Retinal pigment epithelial cell (primary cell): ENCODE results near the gene KCNJ6.

Experiments used
- DNase-seq: peaks from one replicate; pipeline ENCODE4 v3.0.0-alpha.2; 2010; ENCODE audit warnings: low read depth
- H3K4me3 ChIP-seq: 2 replicates; pipeline ENCODE4 v1.5.1; 2011; ENCODE audit warnings: mild to moderate bottlenecking, low read length, control low read depth, moderate library complexity
- TF ChIP-seq, protein P1 (sequence below): conservative IDR thresholded peaks from 2 replicates; pipeline ENCODE4 v1.5.1; 2011; ENCODE audit warnings: low read depth, low read length, control low read depth, inconsistent platforms

The KCNJ6 gene

DNA sequence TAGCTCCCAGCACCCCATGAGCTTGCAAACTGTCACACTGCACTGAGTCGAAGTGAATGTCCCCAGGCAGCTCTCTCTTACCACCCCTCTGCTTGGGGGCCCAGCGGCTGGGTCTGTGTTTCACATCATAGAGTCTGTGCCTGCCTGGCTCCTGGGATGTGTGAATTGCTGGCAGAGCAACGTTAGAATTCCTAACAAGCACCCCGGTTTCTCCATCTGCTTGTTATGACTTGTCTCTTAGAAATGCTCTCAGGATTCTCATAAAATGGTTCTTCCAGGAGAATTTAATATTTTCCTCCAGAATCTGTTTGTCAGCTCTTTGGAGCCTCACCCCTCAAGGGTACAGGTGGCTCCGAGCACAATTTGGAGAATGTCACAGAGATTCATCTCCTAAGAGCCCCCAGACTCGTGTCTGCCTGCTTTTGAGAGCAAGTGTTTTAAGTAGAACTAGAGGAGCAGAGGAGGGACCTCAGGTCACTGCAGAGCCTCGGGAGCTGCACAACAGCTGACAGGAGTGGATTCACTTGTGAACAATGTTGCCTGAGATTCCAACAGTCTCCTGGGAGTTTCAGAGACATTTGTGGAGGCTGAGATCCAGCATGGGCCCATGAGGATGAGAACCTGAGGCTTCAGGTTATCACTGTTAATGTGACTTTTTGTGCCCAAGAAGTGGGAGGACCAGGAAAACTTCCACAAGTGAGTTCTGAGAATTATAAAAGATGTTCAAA is 131.5 kb downstream of the KCNJ6 start:
- no peak for DNase-seq
- TF ChIP-seq, protein P1, sequence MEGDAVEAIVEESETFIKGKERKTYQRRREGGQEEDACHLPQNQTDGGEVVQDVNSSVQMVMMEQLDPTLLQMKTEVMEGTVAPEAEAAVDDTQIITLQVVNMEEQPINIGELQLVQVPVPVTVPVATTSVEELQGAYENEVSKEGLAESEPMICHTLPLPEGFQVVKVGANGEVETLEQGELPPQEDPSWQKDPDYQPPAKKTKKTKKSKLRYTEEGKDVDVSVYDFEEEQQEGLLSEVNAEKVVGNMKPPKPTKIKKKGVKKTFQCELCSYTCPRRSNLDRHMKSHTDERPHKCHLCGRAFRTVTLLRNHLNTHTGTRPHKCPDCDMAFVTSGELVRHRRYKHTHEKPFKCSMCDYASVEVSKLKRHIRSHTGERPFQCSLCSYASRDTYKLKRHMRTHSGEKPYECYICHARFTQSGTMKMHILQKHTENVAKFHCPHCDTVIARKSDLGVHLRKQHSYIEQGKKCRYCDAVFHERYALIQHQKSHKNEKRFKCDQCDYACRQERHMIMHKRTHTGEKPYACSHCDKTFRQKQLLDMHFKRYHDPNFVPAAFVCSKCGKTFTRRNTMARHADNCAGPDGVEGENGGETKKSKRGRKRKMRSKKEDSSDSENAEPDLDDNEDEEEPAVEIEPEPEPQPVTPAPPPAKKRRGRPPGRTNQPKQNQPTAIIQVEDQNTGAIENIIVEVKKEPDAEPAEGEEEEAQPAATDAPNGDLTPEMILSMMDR = no peak

GRCh38 chr21:37783016-37783415 is 133.2 kb downstream of the KCNJ6 start:
- no peak for DNase-seq
- TF ChIP-seq, protein P1 = no peak
- no peak overlapping the region for H3K4me3 ChIP-seq

More for the DNA sequence above, 131.5 kb downstream of the KCNJ6 start:
- H3K4me3 ChIP-seq = no peak overlapping the region

DNA sequence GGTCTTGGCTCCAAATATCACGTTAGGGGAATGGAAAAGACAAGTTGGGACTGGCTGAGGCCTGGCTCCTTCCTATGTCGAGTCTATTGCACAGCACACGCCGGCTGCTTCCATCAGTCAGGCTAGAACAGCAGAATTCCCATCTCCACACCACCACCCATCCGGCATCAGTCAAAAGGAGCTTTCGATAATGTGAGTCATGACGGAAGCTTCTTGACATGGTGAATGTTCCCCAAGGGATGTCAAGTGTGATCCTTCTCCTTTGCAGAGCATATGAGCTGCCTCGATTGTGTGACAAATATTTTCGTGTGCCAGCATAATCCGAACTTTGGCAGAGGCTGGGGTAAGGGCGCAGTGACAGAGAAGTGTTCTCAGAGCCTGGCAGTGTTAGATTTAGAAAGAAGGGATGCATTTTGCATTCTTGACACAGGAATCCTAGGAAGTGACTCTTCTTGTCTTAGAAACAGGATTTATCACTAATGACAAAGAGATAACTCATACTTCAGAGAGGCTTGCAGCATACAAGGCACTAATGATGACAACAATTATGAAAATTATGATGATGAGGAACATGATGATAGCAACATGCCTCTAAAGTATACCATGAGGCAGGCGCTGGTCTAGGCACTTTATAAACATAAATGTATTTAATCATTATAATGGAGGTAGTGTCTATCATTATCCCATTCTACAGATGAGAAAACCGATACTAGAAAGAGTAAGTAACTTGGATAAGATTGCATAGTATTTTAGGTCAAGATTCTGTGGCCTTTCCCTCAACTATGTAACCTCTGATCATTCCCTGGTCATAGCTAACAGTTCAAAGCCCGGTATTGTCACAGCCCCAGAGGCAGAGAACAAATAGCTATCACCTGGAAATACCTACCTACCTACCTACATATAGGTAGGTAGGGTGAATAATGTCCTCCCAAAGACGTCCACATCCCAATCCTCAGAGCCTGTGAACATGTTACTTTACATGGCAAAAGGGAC is 135.0 kb downstream of the KCNJ6 start:
- TF ChIP-seq, protein P1 = no peak

DNA sequence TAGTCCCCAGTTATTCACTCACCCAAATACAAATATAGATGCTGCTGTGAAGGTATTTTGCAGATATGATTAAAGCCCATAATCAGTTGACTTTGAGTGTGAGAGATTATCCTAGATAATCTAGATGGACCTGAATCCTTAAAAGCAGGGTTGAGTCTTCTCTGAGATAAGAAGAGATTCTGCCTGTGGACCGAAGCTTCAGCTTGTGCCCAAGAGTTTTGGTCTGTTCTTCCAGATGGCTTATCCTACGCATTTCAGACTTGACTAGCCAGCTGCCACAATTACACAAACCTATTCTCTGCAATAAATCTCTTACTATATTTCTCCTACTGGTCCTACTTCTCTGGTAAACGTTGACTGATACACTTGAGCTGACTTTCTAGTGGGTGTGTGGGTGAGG is 145.1 kb downstream of the KCNJ6 start:
- no peak for DNase-seq
- no peak overlapping the region for H3K4me3 ChIP-seq
- TF ChIP-seq, protein P1 = no peak

More for the DNA sequence above, 135.0 kb downstream of the KCNJ6 start:
- no peak overlapping the region for H3K4me3 ChIP-seq
- DNase-seq = no peak

GRCh38 chr21:37770461-37770860 is 145.8 kb downstream of the KCNJ6 start:
- DNase-seq = no peak
- TF ChIP-seq, protein P1 = no peak
- no peak overlapping the region for H3K4me3 ChIP-seq

DNA sequence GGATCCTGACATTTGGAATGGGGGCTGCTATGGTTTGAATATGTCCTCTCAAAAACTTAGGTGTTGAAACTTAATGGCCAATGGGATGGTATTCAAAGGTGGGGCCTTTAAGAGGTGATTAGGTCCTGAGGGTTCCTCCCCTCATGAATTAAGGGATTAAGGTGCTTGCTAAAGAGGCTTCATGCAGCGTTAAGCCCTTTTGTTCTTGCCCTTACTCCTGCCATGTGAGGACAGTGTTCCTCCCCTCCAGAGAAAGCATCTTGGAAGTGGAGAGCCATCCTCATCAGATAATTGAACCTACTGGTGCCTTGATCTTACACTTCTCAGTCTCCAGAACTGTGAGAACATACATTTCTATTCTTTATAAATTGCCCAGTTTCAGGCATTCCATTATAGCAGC is 146.6 kb downstream of the KCNJ6 start:
- TF ChIP-seq, protein P1 = no peak
- no peak overlapping the region for H3K4me3 ChIP-seq
- DNase-seq = no peak
